RWPE2 (cell line): ENCODE data around the gene ABCA13.

Experiments
- ATAC-seq: fragments of 200-7000 bp; cut with Tn5 transposase; 3 replicates; pipeline ENCODE4 v1.9.1; 2021; ENCODE audit warnings: low read depth
- DNase-seq: peaks from one replicate; pipeline ENCODE4 v3.0.0-alpha.2; 2020; ENCODE audit warnings: low spot score
- H3K27ac ChIP-seq: fragments of 450-650 bp; 2 replicates; pipeline ENCODE4 v1.5.1; 2017; ENCODE audit warnings: mild to moderate bottlenecking; ENCODE audit not compliant: poor library complexity, severe bottlenecking
- H3K27me3 ChIP-seq: fragments of 250-450 bp; sonication (Bioruptor Pico); 2 replicates; pipeline ENCODE4 v1.5.1; 2021; ENCODE audit warnings: mild to moderate bottlenecking, moderate library complexity; ENCODE audit not compliant: insufficient read depth, poor library complexity, severe bottlenecking
- H3K36me3 ChIP-seq: fragments of 250-450 bp; sonication (Bioruptor Pico); 2 replicates; pipeline ENCODE4 v1.5.1; 2020; ENCODE audit warnings: low read depth, mild to moderate bottlenecking, moderate library complexity
- H3K4me1 ChIP-seq: fragments of 250-450 bp; sonication (Bioruptor Pico); 2 replicates; pipeline ENCODE4 v1.5.1; 2021; ENCODE audit warnings: mild to moderate bottlenecking, moderate library complexity; ENCODE audit not compliant: insufficient read depth, poor library complexity, severe bottlenecking
- H3K4me3 ChIP-seq: fragments of 250-450 bp; sonication (Bioruptor Pico); 2 replicates; pipeline ENCODE4 v1.5.1; 2021; ENCODE audit warnings: mild to moderate bottlenecking, moderate library complexity; ENCODE audit not compliant: severe bottlenecking
- H3K9me3 ChIP-seq: fragments of 250-450 bp; sonication (Bioruptor Pico); 2 replicates; pipeline ENCODE4 v1.5.1; 2021; ENCODE audit warnings: mild to moderate bottlenecking, moderate library complexity; ENCODE audit not compliant: severe bottlenecking
- CTCF ChIP-seq: fragments of 450-650 bp; IDR thresholded peaks from one replicate; pipeline ENCODE4 v1.5.1; 2017; ENCODE audit warnings: mild to moderate bottlenecking, moderate library complexity; ENCODE audit not compliant: poor library complexity, severe bottlenecking

The ABCA13 gene

DNA sequence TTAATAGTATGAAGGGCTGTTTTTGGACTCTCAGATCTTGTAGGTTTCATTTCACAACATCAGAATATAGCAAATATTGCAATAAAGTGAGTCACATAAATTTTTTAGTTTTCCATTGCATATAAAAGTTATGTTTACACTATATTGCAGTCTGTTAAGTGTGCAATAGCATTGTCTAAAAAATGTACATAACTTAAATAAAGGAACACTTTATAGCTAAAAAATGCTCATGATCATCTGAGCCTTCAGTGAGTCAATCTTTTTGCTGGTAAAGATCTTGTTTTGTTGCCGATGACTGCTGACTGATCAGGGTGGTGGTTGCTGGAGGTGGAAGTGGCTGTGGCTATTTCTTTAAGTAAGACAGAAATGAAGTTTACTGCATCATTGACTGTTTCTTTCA is 42.0 kb downstream of the ABCA13 start:
- ATAC-seq (peak; percentile 93), DNase-seq (no peak)
- H3K9me3 ChIP-seq, result no peaks in the 10 kb centered on the region
- peaks cover 18% of the 10 kb centered on the region for H3K4me1 ChIP-seq
- no peak for TF ChIP-seq CTCF
- no peaks in the 10 kb centered on the region for H3K36me3 ChIP-seq
- no peak overlapping the region for H3K27ac ChIP-seq
- no peaks in the 10 kb centered on the region for H3K27me3 ChIP-seq
- H3K4me3 ChIP-seq, result no peak overlapping the region

- DNase-seq (no peak), ATAC-seq (no peak)
- no peak for TF ChIP-seq CTCF
- Histone ChIP-seq H3K4me3 (no peak overlapping the region), H3K27ac (no peak overlapping the region), H3K27me3 (no peaks in the 10 kb centered on the region), H3K9me3 (no peaks in the 10 kb centered on the region), H3K36me3 (no peaks in the 10 kb centered on the region), H3K4me1 (peaks cover 12% of the 10 kb centered on the region)
Observed at GRCh38 chr7:48217266-48217665, 46.0 kb downstream of the ABCA13 start.

DNA sequence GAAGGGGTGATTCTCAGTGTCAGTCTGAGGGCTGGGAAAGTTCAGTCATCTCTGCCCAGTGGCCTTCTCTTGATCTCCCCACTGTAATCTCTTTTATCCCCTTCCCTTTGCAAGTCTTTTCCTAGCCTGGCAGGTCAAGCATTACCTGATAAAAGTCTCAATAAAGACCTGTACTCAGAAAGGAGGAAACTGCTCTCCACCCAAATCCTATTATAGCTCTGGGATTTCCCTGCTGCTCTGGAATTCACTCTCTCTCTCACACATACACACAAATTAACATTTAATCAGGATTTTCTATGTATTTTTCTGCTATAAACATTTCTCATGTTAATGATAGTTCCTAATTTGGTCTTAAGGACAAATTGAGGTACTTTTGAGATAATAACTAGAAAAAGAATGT is 46.5 kb downstream of the ABCA13 start:
- Histone ChIP-seq H3K36me3 (no peaks in the 10 kb centered on the region), H3K27ac (no peak overlapping the region), H3K27me3 (no peaks in the 10 kb centered on the region), H3K4me1 (peaks cover 10% of the 10 kb centered on the region), H3K4me3 (no peak overlapping the region), H3K9me3 (no peaks in the 10 kb centered on the region)
- no peak for DNase-seq
- ATAC-seq, result no peak
- no peak for TF ChIP-seq CTCF

DNA sequence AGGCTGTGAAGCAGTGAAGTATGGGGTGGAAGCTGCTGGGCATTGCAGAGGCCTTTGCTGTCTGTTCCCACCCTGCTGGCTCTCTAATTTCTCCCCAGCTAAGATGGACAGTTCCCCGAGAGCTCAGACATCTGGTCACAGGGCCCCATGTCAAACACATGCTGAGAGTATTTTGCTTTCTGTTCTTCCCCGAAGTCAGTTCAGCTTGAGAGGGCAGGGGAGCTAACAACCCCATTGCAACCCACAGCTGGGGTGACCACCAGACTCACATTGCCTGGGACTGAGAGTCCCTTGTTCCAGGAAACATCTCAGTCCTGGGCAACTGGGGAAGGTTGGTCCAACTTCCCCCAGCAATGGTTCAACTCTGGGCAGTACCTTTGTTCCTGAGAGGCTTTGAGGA is 52.8 kb downstream of the ABCA13 start:
- Histone ChIP-seq H3K4me3 (no peak overlapping the region), H3K27me3 (no peaks in the 10 kb centered on the region), H3K36me3 (no peaks in the 10 kb centered on the region), H3K9me3 (no peaks in the 10 kb centered on the region), H3K4me1 (peaks cover 2% of the 10 kb centered on the region), H3K27ac (no peak overlapping the region)
- DNase-seq, result no peak
- TF ChIP-seq CTCF, result no peak
- ATAC-seq, result no peak

DNA sequence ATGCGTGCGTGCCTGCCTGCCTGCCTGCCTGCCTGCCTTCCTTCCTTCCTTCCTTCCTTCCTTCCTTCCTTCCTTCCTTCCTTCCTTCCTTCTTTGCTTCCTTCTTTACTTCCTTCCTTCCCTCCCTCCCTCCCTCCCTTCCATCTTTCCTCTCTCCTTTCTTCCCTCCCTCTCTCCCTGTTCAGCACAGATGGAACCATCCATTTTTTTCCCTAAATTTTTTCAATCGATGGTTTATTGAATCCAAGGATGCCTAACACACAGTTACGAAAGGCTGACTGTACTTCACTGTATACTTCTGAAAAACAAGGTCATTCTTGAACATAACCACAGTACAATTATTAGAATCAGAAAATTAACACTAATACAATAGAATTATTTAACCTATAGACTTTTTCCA is 53.8 kb downstream of the ABCA13 start:
- no peak overlapping the region for H3K27ac ChIP-seq
- DNase-seq (no peak), ATAC-seq (no peak)
- no peak overlapping the region for H3K4me3 ChIP-seq
- H3K36me3 ChIP-seq, result no peaks in the 10 kb centered on the region
- no peaks in the 10 kb centered on the region for H3K9me3 ChIP-seq
- H3K4me1 ChIP-seq, result peaks cover 2% of the 10 kb centered on the region
- TF ChIP-seq CTCF, result no peak
- H3K27me3 ChIP-seq, result no peaks in the 10 kb centered on the region
